Measurements from ENCODE around the gene CAMTA1.

- TF ChIP-seq ARNT (IDR thresholded peaks at IDR 0.05) = no peak
- no peak for TF ChIP-seq ELF4 (IDR thresholded peaks at IDR 0.05)
- TF ChIP-seq SP1 (IDR thresholded peaks at IDR 0.05) = no peak
- no peak for TF ChIP-seq CTBP1 (IDR thresholded peaks at IDR 0.05; ENCODE audit: borderline replicate concordance)
- TF ChIP-seq FOXA1 (IDR thresholded peaks at IDR 0.05) = no peak
- no peak for TF ChIP-seq SUZ12 (IDR thresholded peaks at IDR 0.05)
- TF ChIP-seq PKNOX1 (IDR thresholded peaks at IDR 0.05) = no peak
- no peak for TF ChIP-seq NFRKB (IDR thresholded peaks at IDR 0.05)
These were observed 600.4 kb downstream of the CAMTA1 start for GRCh38 chr1:7385471-7386225.
